ENCODE data around the gene FAM118B. TPM values are rescaled to one million over a fixed set of nuclear protein-coding genes. Genes with fewer than 3 reads are reported as not detected.

FAM118B gene
- total RNA-seq, 1 donor from 2014 or later = 32.4 TPM

DNA sequence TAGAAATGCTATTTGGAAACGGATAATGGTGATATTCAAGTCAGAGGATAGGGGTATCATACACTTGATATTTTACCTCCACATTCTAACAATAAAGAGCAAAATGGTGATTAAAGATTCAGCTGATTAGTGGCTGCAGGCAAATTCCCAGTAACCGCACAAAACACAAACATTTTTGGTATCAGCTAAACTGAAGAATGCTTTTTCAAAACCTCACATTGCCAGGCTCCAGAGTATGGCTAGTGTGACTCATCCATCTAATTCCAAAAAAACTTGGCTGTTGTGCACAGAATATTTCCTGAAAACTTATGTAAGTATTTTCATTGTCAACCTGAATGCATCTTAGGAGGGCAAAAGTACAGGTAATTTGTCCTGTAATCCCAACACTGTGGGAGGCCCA lies 46.2 kb downstream of the FAM118B start:
- no peak for DNase-seq (ENCODE audit: low spot score, unreplicated experiment)
- H3K27me3 Mint-ChIP-seq = no peaks in the 10 kb centered on the region
- no peaks in the 10 kb centered on the region for H3K4me1 Mint-ChIP-seq (ENCODE audit: low read depth)
- TF ChIP-seq, protein P1, sequence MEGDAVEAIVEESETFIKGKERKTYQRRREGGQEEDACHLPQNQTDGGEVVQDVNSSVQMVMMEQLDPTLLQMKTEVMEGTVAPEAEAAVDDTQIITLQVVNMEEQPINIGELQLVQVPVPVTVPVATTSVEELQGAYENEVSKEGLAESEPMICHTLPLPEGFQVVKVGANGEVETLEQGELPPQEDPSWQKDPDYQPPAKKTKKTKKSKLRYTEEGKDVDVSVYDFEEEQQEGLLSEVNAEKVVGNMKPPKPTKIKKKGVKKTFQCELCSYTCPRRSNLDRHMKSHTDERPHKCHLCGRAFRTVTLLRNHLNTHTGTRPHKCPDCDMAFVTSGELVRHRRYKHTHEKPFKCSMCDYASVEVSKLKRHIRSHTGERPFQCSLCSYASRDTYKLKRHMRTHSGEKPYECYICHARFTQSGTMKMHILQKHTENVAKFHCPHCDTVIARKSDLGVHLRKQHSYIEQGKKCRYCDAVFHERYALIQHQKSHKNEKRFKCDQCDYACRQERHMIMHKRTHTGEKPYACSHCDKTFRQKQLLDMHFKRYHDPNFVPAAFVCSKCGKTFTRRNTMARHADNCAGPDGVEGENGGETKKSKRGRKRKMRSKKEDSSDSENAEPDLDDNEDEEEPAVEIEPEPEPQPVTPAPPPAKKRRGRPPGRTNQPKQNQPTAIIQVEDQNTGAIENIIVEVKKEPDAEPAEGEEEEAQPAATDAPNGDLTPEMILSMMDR (IDR thresholded peaks at IDR 0.05; ENCODE audit: unreplicated experiment) = no peak
- no peak overlapping the region for H3K27ac Mint-ChIP-seq
- no peaks in the 10 kb centered on the region for H3K9me3 Mint-ChIP-seq (ENCODE audit: low read depth)
- peaks cover 13% of the 10 kb centered on the region for H3K36me3 Mint-ChIP-seq (ENCODE audit: insufficient read depth)
- no peak overlapping the region for H3K4me3 Mint-ChIP-seq (ENCODE audit: low read depth)

- no peaks in the 10 kb centered on the region for H3K4me1 Mint-ChIP-seq (ENCODE audit: low read depth)
- no peak overlapping the region for H3K27ac Mint-ChIP-seq
- TF ChIP-seq, protein P1 (IDR thresholded peaks at IDR 0.05; ENCODE audit: unreplicated experiment) = no peak
- no peak overlapping the region for H3K4me3 Mint-ChIP-seq (ENCODE audit: low read depth)
- no peaks in the 10 kb centered on the region for H3K9me3 Mint-ChIP-seq (ENCODE audit: low read depth)
- no peaks in the 10 kb centered on the region for H3K27me3 Mint-ChIP-seq
- H3K36me3 Mint-ChIP-seq (ENCODE audit: insufficient read depth) = peaks cover 25% of the 10 kb centered on the region
- DNase-seq (ENCODE audit: low spot score, unreplicated experiment) = no peak
Observed at GRCh38 chr11:126262216-126262615, 50.6 kb downstream of the FAM118B start.

DNA sequence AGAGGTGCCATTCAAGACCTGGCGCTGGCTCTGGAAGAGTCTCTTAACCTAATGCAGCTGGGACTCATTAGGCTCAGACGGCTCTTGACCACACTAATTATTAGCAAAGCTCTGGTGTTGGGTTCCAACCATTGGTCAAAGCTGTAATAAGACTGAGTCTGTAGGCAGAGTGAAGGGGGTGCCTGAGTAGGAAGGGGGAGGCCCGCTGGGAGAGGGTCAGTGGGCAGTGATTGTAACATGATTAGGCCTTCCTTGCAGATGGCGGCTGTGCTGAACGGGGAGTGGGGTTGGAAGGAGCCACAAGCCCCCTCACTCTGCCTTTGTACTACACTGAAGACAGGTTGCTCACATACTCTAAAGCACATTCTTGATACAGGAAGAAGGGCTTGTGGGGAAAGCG lies 51.9 kb downstream of the FAM118B start:
- Mint-ChIP-seq H3K36me3 (ENCODE audit: insufficient read depth) (peaks cover 25% of the 10 kb centered on the region), H3K27ac (peak overlapping the region; percentile 56)

DNA sequence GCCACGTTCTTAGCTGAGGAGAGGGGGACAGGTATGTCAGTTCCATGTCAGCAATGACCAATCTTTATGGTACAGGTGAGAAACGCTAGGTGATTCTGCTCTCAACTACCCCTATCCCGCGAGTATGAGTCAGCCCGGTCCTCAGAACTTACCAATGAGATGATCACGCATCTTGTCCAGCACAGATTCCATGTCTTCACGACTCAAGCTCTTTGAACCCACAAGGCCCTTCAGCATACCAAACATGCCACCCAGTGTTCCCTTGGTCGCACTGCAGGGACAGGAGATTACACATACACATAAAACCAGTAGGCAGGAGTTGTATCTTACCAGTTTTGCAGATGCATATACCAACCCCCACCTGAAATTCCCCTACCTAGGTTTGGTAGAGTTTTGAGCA lies 54.2 kb downstream of the FAM118B start:
- peak overlapping the region; percentile 7 for H3K4me3 Mint-ChIP-seq (ENCODE audit: low read depth)

More for the DNA sequence above, 51.9 kb downstream of the FAM118B start:
- DNase-seq (ENCODE audit: low spot score, unreplicated experiment) = no peak
- Mint-ChIP-seq H3K9me3 (ENCODE audit: low read depth) (no peaks in the 10 kb centered on the region), H3K4me1 (ENCODE audit: low read depth) (peaks cover 8% of the 10 kb centered on the region), H3K27me3 (no peaks in the 10 kb centered on the region), H3K4me3 (ENCODE audit: low read depth) (no peak overlapping the region)
- TF ChIP-seq, protein P1 (IDR thresholded peaks at IDR 0.05; ENCODE audit: unreplicated experiment) = no peak

GRCh38 chr11:126267650-126268049 lies 56.1 kb downstream of the FAM118B start:
- peak overlapping the region; percentile 96 for H3K4me3 Mint-ChIP-seq (ENCODE audit: low read depth)
- H3K9me3 Mint-ChIP-seq (ENCODE audit: low read depth) = no peaks in the 10 kb centered on the region
- H3K27ac Mint-ChIP-seq = peak overlapping the region; percentile 99
- H3K4me1 Mint-ChIP-seq (ENCODE audit: low read depth) = peaks cover 19% of the 10 kb centered on the region
- no peaks in the 10 kb centered on the region for H3K27me3 Mint-ChIP-seq
- TF ChIP-seq, protein P1 (IDR thresholded peaks at IDR 0.05; ENCODE audit: unreplicated experiment) = no peak
- no peak for DNase-seq (ENCODE audit: low spot score, unreplicated experiment)
- peaks cover 25% of the 10 kb centered on the region for H3K36me3 Mint-ChIP-seq (ENCODE audit: insufficient read depth)

More for the DNA sequence above, 54.2 kb downstream of the FAM118B start:
- Mint-ChIP-seq H3K4me1 (ENCODE audit: low read depth) (peaks cover 19% of the 10 kb centered on the region), H3K27ac (no peak overlapping the region), H3K27me3 (no peaks in the 10 kb centered on the region), H3K9me3 (ENCODE audit: low read depth) (no peaks in the 10 kb centered on the region), H3K36me3 (ENCODE audit: insufficient read depth) (peaks cover 24% of the 10 kb centered on the region)
- no peak for DNase-seq (ENCODE audit: low spot score, unreplicated experiment)
- TF ChIP-seq, protein P1 (IDR thresholded peaks at IDR 0.05; ENCODE audit: unreplicated experiment) = no peak

All from progenitor cell of endocrine pancreas (in vitro differentiated cells).